GM15510 (cell line): Measurements from ENCODE around the gene HM13.

Source experiments
- POLR2A ChIP-seq: IDR thresholded peaks from 3 replicates; pipeline ENCODE4 v1.6.1; 2011; ENCODE audit warnings: borderline replicate concordance; ENCODE audit not compliant: insufficient read length; ENCODE audit errors: extremely low read depth

HM13 gene

GRCh38 chr20:31593221-31594001 is 79.2 kb downstream of the HM13 start:
- no peak for TF ChIP-seq POLR2A

GRCh38 chr20:31594002-31594557 is 79.8 kb downstream of the HM13 start:
- no peak for TF ChIP-seq POLR2A

- no peak for TF ChIP-seq POLR2A
These were observed 80.5 kb downstream of the HM13 start for GRCh38 chr20:31594558-31595379.

- no peak for TF ChIP-seq POLR2A
These were observed 81.1 kb downstream of the HM13 start for GRCh38 chr20:31595380-31595653.

- no peak for TF ChIP-seq POLR2A
These were observed 81.6 kb downstream of the HM13 start for GRCh38 chr20:31595654-31596411.

GRCh38 chr20:31596831-31597480 is 82.7 kb downstream of the HM13 start:
- no peak for TF ChIP-seq POLR2A

- TF ChIP-seq POLR2A: no peak
These were observed 83.2 kb downstream of the HM13 start for GRCh38 chr20:31597481-31597855.

- TF ChIP-seq POLR2A: no peak
These were observed 88.2 kb downstream of the HM13 start for GRCh38 chr20:31602431-31602778.

GRCh38 chr20:31602779-31603441 is 88.7 kb downstream of the HM13 start:
- no peak for TF ChIP-seq POLR2A

GRCh38 chr20:31603822-31604566 is 89.8 kb downstream of the HM13 start:
- no peak for TF ChIP-seq POLR2A

- TF ChIP-seq POLR2A: no peak
These were observed 90.4 kb downstream of the HM13 start for GRCh38 chr20:31604567-31605030.

- peak; percentile 20 for TF ChIP-seq POLR2A
These were observed 91.0 kb downstream of the HM13 start, which contains the start of gene ID1 for GRCh38 chr20:31605031-31605901. Gene ID1 (plus strand): TSS chr20:31605289. CDS start chr20:31605388, 99 bp downstream.

- no peak for TF ChIP-seq POLR2A
These were observed 91.9 kb downstream of the HM13 start for GRCh38 chr20:31605902-31606803.
